H1 (cell line): ENCODE measurements around the gene POLD4. TPM values are rescaled to one million over a fixed set of nuclear protein-coding genes. Genes with fewer than 3 reads are reported as not detected.

Source experiments
- CTCF ChIA-PET: fragments of 300-600 bp; sonication (Branson Sonifier 250); formaldehyde crosslinking; loops from one replicate; lab custom pipeline; 2021; ENCODE audit not compliant: partially characterized antibody; lab: Charles Lee
- POLR2A ChIA-PET: fragments of 300-600 bp; sonication (Branson Sonifier 250); formaldehyde crosslinking; loops from one replicate; lab custom pipeline; 2021; ENCODE audit warnings: inconsistent platforms; ENCODE audit not compliant: partially characterized antibody; lab: Charles Lee
- DNase-seq, 2 experiments: peaks; one replicate each; pipeline versions ENCODE4 v3.0.0 to v3.0.0-alpha.2; 2010 to 2022; ENCODE audit warnings: low spot score in 2 of 2, low read depth in 1 of 2, mixed read lengths in 1 of 2
- FAIRE-seq: peaks from 2 replicates; lab custom pipeline; 2011; peaks lifted over from hg19 to GRCh38; lab: Jason Lieb, UNC
- H2AFZ ChIP-seq: 2 replicates; pipeline ENCODE4 v1.8.1; 2012; ENCODE audit warnings: low read length, inconsistent platforms
- H2AK5ac ChIP-seq: 2 replicates; pipeline ENCODE4 v1.6.1; 2013; ENCODE audit warnings: low read depth, low read length
- H2BK120ac ChIP-seq: replicated peaks from 2 replicates; pipeline ENCODE3; 2013; ENCODE audit warnings: low read depth, low read length, inconsistent platforms
- H2BK12ac ChIP-seq: 2 replicates; pipeline ENCODE4 v1.6.1; 2013; ENCODE audit warnings: low read depth, low read length
- H2BK15ac ChIP-seq: 2 replicates; pipeline ENCODE4 v1.6.1; 2013; ENCODE audit warnings: low read length
- H2BK20ac ChIP-seq: 2 replicates; pipeline ENCODE4 v1.6.1; 2013; ENCODE audit warnings: low read length
- H2BK5ac ChIP-seq: 2 replicates; pipeline ENCODE4 v1.6.1; 2013; ENCODE audit warnings: low read depth, low read length
- H3K14ac ChIP-seq: 2 replicates; pipeline ENCODE4 v1.6.1; 2013; ENCODE audit warnings: inconsistent platforms; ENCODE audit not compliant: insufficient read length
- H3K18ac ChIP-seq: 2 replicates; pipeline ENCODE4 v1.6.1; 2013; ENCODE audit warnings: low read length; ENCODE audit errors: extremely low read depth
- H3K23ac ChIP-seq: 2 replicates; pipeline ENCODE4 v1.6.1; 2013; ENCODE audit warnings: inconsistent platforms; ENCODE audit not compliant: insufficient read length
- H3K23me2 ChIP-seq: 2 replicates; pipeline ENCODE4 v1.6.1; 2013; ENCODE audit warnings: low read depth, low read length
- H3K27ac ChIP-seq: 2 replicates; pipeline ENCODE4 v1.6.1; 2011; ENCODE audit warnings: low read depth, low read length, inconsistent platforms
- H3K27me3 ChIP-seq, 4 experiments: replicated peaks in 1 of 4; 1 replicate in 1 of 4; 2 replicates in 3 of 4; pipeline versions ENCODE4 v1.6.1 to v1.8.1; 2011 to 2013; ENCODE audit warnings: low read length in 3 of 4, mild to moderate bottlenecking in 3 of 4, inconsistent platforms in 2 of 4, mixed read lengths in 2 of 4, moderate library complexity in 1 of 4; ENCODE audit not compliant: control insufficient read depth in 3 of 4, insufficient read depth in 3 of 4; ENCODE audit errors: extremely low read depth in 1 of 4
- H3K36me3 ChIP-seq, 4 experiments: 2 replicates each; pipeline versions ENCODE4 v1.6.1 to v1.8.1; 2011 to 2013; ENCODE audit warnings: mild to moderate bottlenecking in 4 of 4, low read length in 3 of 4, moderate library complexity in 2 of 4, control low read depth in 1 of 4, inconsistent platforms in 1 of 4; ENCODE audit not compliant: insufficient read depth in 4 of 4, control insufficient read depth in 2 of 4
- H3K4ac ChIP-seq: replicated peaks from 2 replicates; pipeline ENCODE3; 2013; ENCODE audit warnings: low read length, low read depth, mixed read lengths, inconsistent platforms; ENCODE audit not compliant: insufficient read length
- H3K4me1 ChIP-seq, 4 experiments: replicated peaks in 1 of 4; 1 replicate in 1 of 4; 2 replicates in 3 of 4; pipeline versions ENCODE4 v1.6.1 to v1.8.1; 2011 to 2013; ENCODE audit warnings: low read length in 3 of 4, inconsistent platforms in 2 of 4, mixed read lengths in 1 of 4; ENCODE audit not compliant: insufficient read depth in 4 of 4, control insufficient read depth in 3 of 4
- H3K4me2 ChIP-seq, 2 experiments: 2 replicates each; pipeline versions ENCODE4 v1.6.1 to v1.8.1; 2011 to 2013; ENCODE audit warnings: low read depth in 2 of 2, low read length in 2 of 2, control low read depth in 1 of 2, inconsistent platforms in 1 of 2, mild to moderate bottlenecking in 1 of 2; ENCODE audit not compliant: insufficient read depth in 1 of 2
- H3K4me3 ChIP-seq, 4 experiments: fragments of 200-600, 300-600 bp in 1 of 4; sonication (generic), shearing (Covaris generic), sonication (Bioruptor Twin) in 1 of 4; 2 replicates each; pipeline versions ENCODE4 v1.5.1 to v1.8.1; 2011 to 2016; ENCODE audit warnings: low read length in 4 of 4, low read depth in 3 of 4, control low read depth in 2 of 4, inconsistent platforms in 2 of 4, mild to moderate bottlenecking in 2 of 4, mixed read lengths in 1 of 4, moderate library complexity in 1 of 4; ENCODE audit not compliant: insufficient read depth in 2 of 4; ENCODE audit errors: extremely low read depth in 1 of 4
- H3K56ac ChIP-seq: replicated peaks from 2 replicates; pipeline ENCODE3; 2013; ENCODE audit warnings: low read depth, mild to moderate bottlenecking, mixed read lengths, low read length, inconsistent platforms; ENCODE audit not compliant: insufficient read length
- H3K79me1 ChIP-seq: 2 replicates; pipeline ENCODE4 v1.6.1; 2013; ENCODE audit warnings: low read depth, low read length, control low read depth
- H3K79me2 ChIP-seq, 2 experiments: 2 replicates each; pipeline versions ENCODE4 v1.6.1 to v1.8.1; 2012 to 2013; ENCODE audit warnings: low read length in 2 of 2, mild to moderate bottlenecking in 2 of 2, inconsistent platforms in 1 of 2; ENCODE audit not compliant: insufficient read depth in 2 of 2, control insufficient read depth in 1 of 2
- H3K9ac ChIP-seq, 4 experiments: replicated peaks in 1 of 4; 1 replicate in 1 of 4; 2 replicates in 3 of 4; pipeline versions ENCODE4 v1.6.1 to v1.8.1; 2011 to 2013; ENCODE audit warnings: low read depth in 3 of 4, low read length in 3 of 4, control low read depth in 2 of 4, mild to moderate bottlenecking in 2 of 4, moderate library complexity in 2 of 4, inconsistent platforms in 1 of 4; ENCODE audit errors: extremely low read depth in 1 of 4
- H3K9me3 ChIP-seq, 2 experiments: 2 replicates each; pipeline versions ENCODE4 v1.6.1 to v1.8.1; 2012 to 2013; ENCODE audit warnings: mild to moderate bottlenecking in 2 of 2, moderate library complexity in 2 of 2, control low read depth in 1 of 2, inconsistent platforms in 1 of 2, low read depth in 1 of 2, low read length in 1 of 2, mixed read lengths in 1 of 2; ENCODE audit not compliant: insufficient read depth in 2 of 2
- H4K20me1 ChIP-seq, 2 experiments: replicated peaks in 1 of 2; 2 replicates each; pipeline versions ENCODE3 to v1.8.1; 2011 to 2013; ENCODE audit warnings: inconsistent platforms in 2 of 2, low read length in 2 of 2, mild to moderate bottlenecking in 1 of 2; ENCODE audit not compliant: insufficient read depth in 2 of 2, control insufficient read depth in 1 of 2
- H4K5ac ChIP-seq: 2 replicates; pipeline ENCODE4 v1.6.1; 2013; ENCODE audit warnings: low read length, low read depth, mixed read lengths, inconsistent platforms; ENCODE audit not compliant: insufficient read length
- H4K8ac ChIP-seq: 2 replicates; pipeline ENCODE4 v1.8.0; 2013; ENCODE audit warnings: mild to moderate bottlenecking, moderate library complexity, low read length, inconsistent platforms; ENCODE audit not compliant: insufficient read depth; ENCODE audit errors: extremely low read depth
- H4K91ac ChIP-seq: replicated peaks from 2 replicates; pipeline ENCODE3; 2013; ENCODE audit warnings: low read length, mixed read lengths, inconsistent platforms; ENCODE audit not compliant: insufficient read length
- CHD2 ChIP-seq: IDR thresholded peaks from 2 replicates; pipeline ENCODE4 v1.6.1; 2012; ENCODE audit warnings: low read length, improper control_type of control experiment
- CTBP2 ChIP-seq: IDR thresholded peaks from 2 replicates; pipeline ENCODE4 v1.7.0; 2011; ENCODE audit warnings: borderline replicate concordance, mild to moderate bottlenecking, moderate library complexity, mixed read lengths, low read length; ENCODE audit not compliant: insufficient read depth, insufficient read length
- EZH2 ChIP-seq: fragments of 200-600 bp; sonication (generic); IDR thresholded peaks from 2 replicates; pipeline ENCODE4 v1.7.1; 2012; ENCODE audit warnings: low read depth, mild to moderate bottlenecking, moderate library complexity, low read length, inconsistent platforms; ENCODE audit not compliant: severe bottlenecking
- HDAC2 ChIP-seq, 2 experiments: fragments of 300-600 bp in 1 of 2; sonication (generic) in 1 of 2; IDR thresholded peaks; 2 replicates each; pipeline ENCODE4 v1.6.1; 2011 to 2012; ENCODE audit warnings: low read depth in 2 of 2, low read length in 2 of 2, mild to moderate bottlenecking in 2 of 2, moderate library complexity in 2 of 2, borderline replicate concordance in 1 of 2, inconsistent platforms in 1 of 2
- KDM1A ChIP-seq: fragments of 200-600, 300-600 bp; sonication (generic); IDR thresholded peaks from 2 replicates; pipeline ENCODE4 v1.7.1; 2016; ENCODE audit warnings: mild to moderate bottlenecking, low read length, borderline replicate concordance
- MAFK ChIP-seq: IDR thresholded peaks from 2 replicates; pipeline ENCODE4 v1.6.1; 2012; ENCODE audit warnings: low read depth, mild to moderate bottlenecking, improper control_type of control experiment, low read length
- POLR2AphosphoS5 ChIP-seq: IDR thresholded peaks from 2 replicates; pipeline ENCODE4 v1.6.1; 2011; ENCODE audit warnings: low read depth, low read length
- WGBS, 2 experiments: shearing (Covaris generic) in 1 of 2; methylation state at CpG; one replicate each; pipeline versions ENCODE4 v1.1.6 to v1.1.7; 2013 to 2015; ENCODE audit warnings: low lambda C conversion rate in 2 of 2, mixed read lengths in 2 of 2, inconsistent platforms in 1 of 2, low coverage in 1 of 2, missing lambda C conversion rate in 1 of 2; ENCODE audit not compliant: insufficient replicate concordance in 2 of 2, insufficient coverage in 1 of 2, insufficient read length in 1 of 2; ENCODE audit errors: extremely low coverage in 1 of 2, missing lambda C conversion rate in 1 of 2; 5-methylcytosine and 5-hydroxymethylcytosine counted together
- polyA plus RNA-seq, 7 experiments: library from polyadenylated mRNA; depleted of rRNA in 3 of 7; stranded (reverse) in 5 of 7; unstranded in 2 of 7; fragments of >200 nt in 5 of 7; fragments of 200-250 nt in 2 of 7; gene quantifications; 1 replicate in 5 of 7; 2 replicates in 1 of 7; 4 replicates in 1 of 7; pipeline versions ENCODE4 v1.2.1 to v1.2.3, GENCODE V29; 2011 to 2013; ENCODE audit warnings: missing spikeins in 2 of 7, mixed read lengths in 2 of 7
- total RNA-seq: library from RNA; stranded (reverse); fragmentation: NEBNext Ultra II Directional; extraction: Animal tissue kit (Norgen Biotek cat#: 25700); gene quantifications from 2 replicates; pipeline ENCODE4 v1.2.1, GENCODE V29; 2021
- TF ChIP-seq, protein P1 (sequence below): IDR thresholded peaks from 2 replicates; pipeline ENCODE4 v1.6.1; 2012; ENCODE audit warnings: low read length, inconsistent platforms

The POLD4 gene
- total and polyA plus RNA-seq, 2 of the 8 experiments (the other 6 are each of a cell fraction or from before 2014, with no cell fraction given), result 21.2 to 46.7 TPM

DNA sequence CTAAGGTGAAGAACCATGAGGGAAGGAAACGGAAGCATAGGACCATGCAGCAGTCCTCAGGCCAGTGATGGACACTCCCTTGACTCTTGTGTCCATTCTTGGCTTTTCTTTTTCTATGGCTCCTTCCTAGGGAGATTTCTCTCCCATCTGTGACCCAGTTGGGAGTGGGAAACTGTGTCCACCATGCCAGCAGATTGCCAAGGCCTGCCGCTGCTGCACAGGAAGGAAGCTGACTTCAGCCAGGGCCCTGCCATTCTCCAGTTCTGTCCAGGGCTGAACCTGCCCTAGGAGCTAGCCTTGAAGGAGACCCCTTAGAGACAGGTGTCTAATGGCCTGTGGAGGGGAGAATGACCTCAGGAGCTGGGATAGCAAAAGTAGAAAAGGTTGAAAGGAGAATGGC lies 32.7 kb downstream of the POLD4 start:
- H2BK5ac ChIP-seq, result no peak overlapping the region
- no peak overlapping the region for H2BK12ac ChIP-seq
- no peaks in the 10 kb centered on the region for H3K79me2 ChIP-seq
- H3K79me1 ChIP-seq, result no peaks in the 10 kb centered on the region
- no peak overlapping the region for H2BK120ac ChIP-seq
- CTCF ChIA-PET, result interaction anchor here (0.9 to 11.4 kb wide), 9 partner anchors 9 to 238 kb away, joined by 3 to 186 read pairs (median 11); partner anchors contain the start of genes GRK2 and POLD4
- H3K18ac ChIP-seq, result no peak overlapping the region
- no peaks in the 10 kb centered on the region for H3K9me3 ChIP-seq
- no peak overlapping the region for H3K14ac ChIP-seq
- POLR2A ChIA-PET, result interaction anchor here (0.7 to 1.3 kb wide), 4 partner anchors 13 to 71 kb away, joined by 3 to 4 read pairs (median 3); partner anchors contain the start of gene POLD4
- H4K8ac ChIP-seq, result no peak overlapping the region
- H4K91ac ChIP-seq, result no peak overlapping the region
- TF ChIP-seq, protein P1, sequence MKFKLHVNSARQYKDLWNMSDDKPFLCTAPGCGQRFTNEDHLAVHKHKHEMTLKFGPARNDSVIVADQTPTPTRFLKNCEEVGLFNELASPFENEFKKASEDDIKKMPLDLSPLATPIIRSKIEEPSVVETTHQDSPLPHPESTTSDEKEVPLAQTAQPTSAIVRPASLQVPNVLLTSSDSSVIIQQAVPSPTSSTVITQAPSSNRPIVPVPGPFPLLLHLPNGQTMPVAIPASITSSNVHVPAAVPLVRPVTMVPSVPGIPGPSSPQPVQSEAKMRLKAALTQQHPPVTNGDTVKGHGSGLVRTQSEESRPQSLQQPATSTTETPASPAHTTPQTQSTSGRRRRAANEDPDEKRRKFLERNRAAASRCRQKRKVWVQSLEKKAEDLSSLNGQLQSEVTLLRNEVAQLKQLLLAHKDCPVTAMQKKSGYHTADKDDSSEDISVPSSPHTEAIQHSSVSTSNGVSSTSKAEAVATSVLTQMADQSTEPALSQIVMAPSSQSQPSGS, result no peak
- TF ChIP-seq CHD2 (no peak), CTBP2 (no peak), EZH2 (no peak), MAFK (no peak), POLR2AphosphoS5 (no peak), HDAC2 (IDR thresholded peaks at IDR 0.05; ENCODE audit: borderline replicate concordance in 1 of 2, low read depth in 2 of 2, low read length in 2 of 2) (no peak), KDM1A (no peak)
- H3K23me2 ChIP-seq, result peaks cover 3% of the 10 kb centered on the region; the same call in 1 of the 2 replicates
- no peak for FAIRE-seq
- peaks cover 5 to 16% (median 11%) of the 10 kb centered on the region in 4 experiments; a peak in 6 of 7 replicates for H3K27me3 ChIP-seq
- no peaks in the 10 kb centered on the region for H3K36me3 ChIP-seq
- no peak overlapping the region for H3K27ac ChIP-seq
- no peak overlapping the region for H2BK20ac ChIP-seq
- peaks cover 0 to 2% of the 10 kb centered on the region in 2 experiments for H4K20me1 ChIP-seq
- no peak for DNase-seq
- H3K23ac ChIP-seq, result no peak overlapping the region
- H3K56ac ChIP-seq, result no peak overlapping the region
- no peak overlapping the region for H2AFZ ChIP-seq
- no peak overlapping the region for H4K5ac ChIP-seq
- WGBS, 2 experiments, result 97% methylated on average over 2 of the region's 2 CpGs; no CpG with 5 or more reads in 1 of the 2 experiments
- H3K9ac ChIP-seq, result no peak overlapping the region
- peaks cover 0 to 3% (median 0%) of the 10 kb centered on the region in 4 experiments; a peak in 2 of 7 replicates for H3K4me1 ChIP-seq
- no peak overlapping the region for H2BK15ac ChIP-seq
- no peak overlapping the region for H2AK5ac ChIP-seq
- no peak overlapping the region for H3K4me2 ChIP-seq
- no peak overlapping the region for H3K4me3 ChIP-seq
- H3K4ac ChIP-seq, result no peak overlapping the region
